ENCODE data around the gene RIT2. TPM values are rescaled to one million over a fixed set of nuclear protein-coding genes. Genes with fewer than 3 reads are reported as not detected.

The RIT2 gene
- polyA plus RNA-seq, 1 of the 3 experiments (the other 2 are of a cell fraction) = not detected

DNA sequence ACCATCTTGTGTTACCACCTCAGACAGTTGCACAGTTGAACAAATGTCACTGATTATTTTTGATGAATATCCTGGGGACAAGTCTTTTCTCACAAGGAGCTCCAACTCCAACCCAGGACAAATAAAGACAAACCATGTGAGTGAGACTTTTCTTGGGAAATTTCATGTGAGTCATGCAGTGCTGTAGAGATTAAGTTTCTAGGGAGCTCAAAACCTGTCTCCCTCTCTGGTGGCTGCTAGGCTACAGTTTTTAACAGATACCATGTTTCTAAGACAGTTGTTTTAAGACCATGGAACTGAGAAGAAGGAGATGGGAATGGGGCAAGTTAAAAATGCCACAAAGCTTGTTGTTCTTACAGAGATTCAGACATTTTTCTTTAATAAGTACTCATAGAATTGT, 255.5 kb downstream of the RIT2 start:
- CTCF ChIA-PET = interaction anchor here (1.0 kb wide), 1 partner anchor 10 kb away, joined by 4 read pairs; no protein-coding TSS in a partner anchor
- Histone ChIP-seq H3K9ac (no peak overlapping the region), H3K9me3 (no peaks in the 10 kb centered on the region), H3K79me2 (ENCODE audit: insufficient read depth) (no peaks in the 10 kb centered on the region), H3K9me2 (no peaks in the 10 kb centered on the region), H3K4me3 (ENCODE audit: low read depth in 2 of 2, low read length in 1 of 2) (no peak overlapping the region), H4K20me1 (ENCODE audit: insufficient read depth) (no peaks in the 10 kb centered on the region), H3F3A (replicated peaks; ENCODE audit: insufficient read depth) (no peaks in the 10 kb centered on the region), H3K27me3 (ENCODE audit: insufficient read depth) (no peaks in the 10 kb centered on the region), H2AFZ (ENCODE audit: low read depth) (no peak overlapping the region), H3K4me2 (no peak overlapping the region), H3K4me1 (ENCODE audit: control insufficient read depth in 1 of 2, insufficient read depth in 2 of 2, low read depth in 1 of 2, low read length in 1 of 2) (no peaks in the 10 kb centered on the region), H3K27ac (ENCODE audit: low read depth in 2 of 2, low read length in 1 of 2) (no peak overlapping the region), H3K36me3 (replicated peaks in 1 of 2; ENCODE audit: control insufficient read depth in 1 of 2, insufficient read depth in 2 of 2, low read length in 1 of 2) (no peaks in the 10 kb centered on the region)
- POLR2A ChIA-PET = no interaction called here
- DNase-seq = no peak
- TF ChIP-seq CTCF (IDR thresholded peaks at IDR 0.05) (no peak), YY1 (IDR thresholded peaks at IDR 0.05; ENCODE audit: low read depth) (no peak), ELF1 (IDR thresholded peaks at IDR 0.05) (no peak)
- TF ChIP-seq, protein P1, sequence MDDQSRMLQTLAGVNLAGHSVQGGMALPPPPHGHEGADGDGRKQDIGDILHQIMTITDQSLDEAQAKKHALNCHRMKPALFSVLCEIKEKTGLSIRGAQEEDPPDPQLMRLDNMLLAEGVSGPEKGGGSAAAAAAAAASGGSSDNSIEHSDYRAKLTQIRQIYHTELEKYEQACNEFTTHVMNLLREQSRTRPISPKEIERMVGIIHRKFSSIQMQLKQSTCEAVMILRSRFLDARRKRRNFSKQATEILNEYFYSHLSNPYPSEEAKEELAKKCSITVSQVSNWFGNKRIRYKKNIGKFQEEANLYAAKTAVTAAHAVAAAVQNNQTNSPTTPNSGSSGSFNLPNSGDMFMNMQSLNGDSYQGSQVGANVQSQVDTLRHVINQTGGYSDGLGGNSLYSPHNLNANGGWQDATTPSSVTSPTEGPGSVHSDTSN (IDR thresholded peaks at IDR 0.05) = no peak
- TF ChIP-seq, protein P2, sequence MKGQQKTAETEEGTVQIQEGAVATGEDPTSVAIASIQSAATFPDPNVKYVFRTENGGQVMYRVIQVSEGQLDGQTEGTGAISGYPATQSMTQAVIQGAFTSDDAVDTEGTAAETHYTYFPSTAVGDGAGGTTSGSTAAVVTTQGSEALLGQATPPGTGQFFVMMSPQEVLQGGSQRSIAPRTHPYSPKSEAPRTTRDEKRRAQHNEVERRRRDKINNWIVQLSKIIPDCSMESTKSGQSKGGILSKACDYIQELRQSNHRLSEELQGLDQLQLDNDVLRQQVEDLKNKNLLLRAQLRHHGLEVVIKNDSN (IDR thresholded peaks at IDR 0.05; ENCODE audit: borderline replicate concordance, low read depth) = no peak

- 38% methylated on average over 2 of the region's 2 CpGs for WGBS (ENCODE audit: low lambda C conversion rate)
- no peaks in the 10 kb centered on the region for H3K27me3 ChIP-seq (ENCODE audit: insufficient read depth)
- no peak for DNase-seq
- no peak overlapping the region for H3K9ac ChIP-seq
- H3K9me3 ChIP-seq = no peaks in the 10 kb centered on the region
- H3K36me3 ChIP-seq (replicated peaks in 1 of 2; ENCODE audit: control insufficient read depth in 1 of 2, insufficient read depth in 2 of 2, low read length in 1 of 2) = no peaks in the 10 kb centered on the region
- H3K27ac ChIP-seq (ENCODE audit: low read depth in 2 of 2, low read length in 1 of 2) = no peak overlapping the region
- no peaks in the 10 kb centered on the region for H3K79me2 ChIP-seq (ENCODE audit: insufficient read depth)
- H4K20me1 ChIP-seq (ENCODE audit: insufficient read depth) = no peaks in the 10 kb centered on the region
- no peak overlapping the region for H2AFZ ChIP-seq (ENCODE audit: low read depth)
- no peaks in the 10 kb centered on the region for H3F3A ChIP-seq (replicated peaks; ENCODE audit: insufficient read depth)
- no peak overlapping the region for H3K4me2 ChIP-seq
- no peaks in the 10 kb centered on the region for H3K9me2 ChIP-seq
- ChIA-PET POLR2A (no interaction called here), CTCF (no interaction called here)
- no peak for TF ChIP-seq YY1 (IDR thresholded peaks at IDR 0.05; ENCODE audit: low read depth)
- TF ChIP-seq, protein P2 (IDR thresholded peaks at IDR 0.05; ENCODE audit: borderline replicate concordance, low read depth) = no peak
- TF ChIP-seq, protein P3, sequence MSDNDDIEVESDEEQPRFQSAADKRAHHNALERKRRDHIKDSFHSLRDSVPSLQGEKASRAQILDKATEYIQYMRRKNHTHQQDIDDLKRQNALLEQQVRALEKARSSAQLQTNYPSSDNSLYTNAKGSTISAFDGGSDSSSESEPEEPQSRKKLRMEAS (IDR thresholded peaks at IDR 0.05; ENCODE audit: low read depth) = no peak
- TF ChIP-seq, protein P1 (IDR thresholded peaks at IDR 0.05) = no peak
- TF ChIP-seq NFIC (IDR thresholded peaks at IDR 0.05; ENCODE audit: borderline replicate concordance) = no peak
- no peak for TF ChIP-seq MEF2A (IDR thresholded peaks at IDR 0.05; ENCODE audit: borderline replicate concordance, low read depth)
- no peak for TF ChIP-seq FOXM1 (IDR thresholded peaks at IDR 0.05; ENCODE audit: low read depth)
- TF ChIP-seq FOSL2 (IDR thresholded peaks at IDR 0.05; ENCODE audit: borderline replicate concordance, low read depth) = no peak
- no peak for TF ChIP-seq MXI1 (IDR thresholded peaks at IDR 0.05; ENCODE audit: low read depth, low read length)
- no peak for TF ChIP-seq GATA2 (CRISPR knock-in tag; IDR thresholded peaks at IDR 0.05)
- no peak for TF ChIP-seq SIN3A (IDR thresholded peaks at IDR 0.05; ENCODE audit: borderline replicate concordance, low read depth, low read length)
- no peak for TF ChIP-seq GABPA (IDR thresholded peaks at IDR 0.05; ENCODE audit: low read depth)
- TF ChIP-seq CTCF (IDR thresholded peaks at IDR 0.05) = no peak
- TF ChIP-seq EZH2phosphoT487 (IDR thresholded peaks at IDR 0.05; ENCODE audit: borderline replicate concordance, low read depth) = no peak
- TF ChIP-seq ELF1 (IDR thresholded peaks at IDR 0.05) = no peak
- TF ChIP-seq CHD2 (IDR thresholded peaks at IDR 0.05; ENCODE audit: low read length, partially characterized antibody) = no peak
- no peak for TF ChIP-seq TCF12 (IDR thresholded peaks at IDR 0.05)
- TF ChIP-seq POLR2AphosphoS5 (IDR thresholded peaks at IDR 0.05; ENCODE audit: low read depth, low read length) = no peak
- TF ChIP-seq EP300 (IDR thresholded peaks at IDR 0.05; ENCODE audit: borderline replicate concordance in 1 of 2, low read depth in 1 of 2, low read length in 1 of 2) = no peak
- H3K4me3 ChIP-seq (ENCODE audit: low read depth in 2 of 2, low read length in 1 of 2) = no peak overlapping the region
- no peaks in the 10 kb centered on the region; a peak in 1 of 4 replicates for H3K4me1 ChIP-seq (ENCODE audit: control insufficient read depth in 1 of 2, insufficient read depth in 2 of 2, low read depth in 1 of 2, low read length in 1 of 2)
These were observed 260.9 kb downstream of the RIT2 start for GRCh38 chr18:42854558-42854957.
